Astrocyte of the cerebellum (primary cell): Measurements from ENCODE around the gene LRRC49.

Experiments
- DNase-seq: peaks from one replicate; pipeline ENCODE4 v3.0.0-alpha.2; 2011; ENCODE audit warnings: low read depth
- H3K4me3 ChIP-seq: 2 replicates; pipeline ENCODE4 v1.5.1; 2011; ENCODE audit warnings: mild to moderate bottlenecking, low read depth, low read length, moderate library complexity
- CTCF ChIP-seq: IDR thresholded peaks from 2 replicates; pipeline ENCODE4 v1.5.1; 2012; ENCODE audit warnings: low read length, low read depth, moderate library complexity, mild to moderate bottlenecking; ENCODE audit errors: missing control alignments
- in situ Hi-C: cut with HindIII; loops from 2 replicates; pipeline ENCODE4 v1.10.0; 2017; ENCODE audit warnings: low sequenced_read_pairs

The LRRC49 gene

GRCh38 chr15:70955151-70955550, 62.5 kb downstream of the LRRC49 start:
- peak; percentile 4 for DNase-seq
- in situ Hi-C loops, result no loop called here
- TF ChIP-seq CTCF, result no peak

GRCh38 chr15:70956201-70956995, 63.8 kb downstream of the LRRC49 start:
- in situ Hi-C loops, result no loop called here
- TF ChIP-seq CTCF, result no peak

More at GRCh38 chr15:70955151-70955550, 62.5 kb downstream of the LRRC49 start:
- H3K4me3 ChIP-seq, result no peak overlapping the region

GRCh38 chr15:70962084-70962483, 69.5 kb downstream of the LRRC49 start:
- no peak for DNase-seq
- in situ Hi-C loops, result no loop called here
- H3K4me3 ChIP-seq, result no peak overlapping the region
- no peak for TF ChIP-seq CTCF

More at GRCh38 chr15:70956201-70956995, 63.8 kb downstream of the LRRC49 start:
- no peak overlapping the region for H3K4me3 ChIP-seq
- no peak for DNase-seq

GRCh38 chr15:70963199-70963598, 70.6 kb downstream of the LRRC49 start:
- no peak for TF ChIP-seq CTCF
- DNase-seq, result no peak
- no peak overlapping the region for H3K4me3 ChIP-seq
- in situ Hi-C loops, result no loop called here

- TF ChIP-seq CTCF, result no peak
- no peak overlapping the region for H3K4me3 ChIP-seq
- no peak for DNase-seq
- in situ Hi-C loops, result no loop called here
These were observed 71.4 kb downstream of the LRRC49 start for GRCh38 chr15:70964058-70964457.

GRCh38 chr15:70964686-70965085, 72.1 kb downstream of the LRRC49 start:
- no peak overlapping the region for H3K4me3 ChIP-seq
- in situ Hi-C loops, result no loop called here
- no peak for TF ChIP-seq CTCF
- DNase-seq, result no peak
